ENCODE data around the gene ESPNL. TPM values are rescaled to one million over a fixed set of nuclear protein-coding genes. Genes with fewer than 3 reads are reported as not detected.

The ESPNL gene
- total RNA-seq, 4 donors from 2014 or later, result 0.13 to 0.29 TPM; not detected in 2

GRCh38 chr2:238157506-238158017, 57.4 kb downstream of the ESPNL start:
- intact Hi-C loops (cut with DNase I; ENCODE audit: low total_unique reads), result no loop called here
- TF ChIP-seq CTCF (IDR thresholded peaks at IDR 0.05), result no peak
- TF ChIP-seq POLR2A (IDR thresholded peaks at IDR 0.05), result no peak
- WGBS, 2 donors, result 72 to 75% methylated on average over 14 of the region's 14 CpGs
- no peak overlapping the region for H3K4me3 ChIP-seq (ENCODE audit: low read depth, poor library complexity, severe bottlenecking)
- no peak for DNase-seq (ENCODE audit: low spot score in 2 of 2)

GRCh38 chr2:238158018-238158508, 57.9 kb downstream of the ESPNL start:
- intact Hi-C loops (cut with DNase I; ENCODE audit: low total_unique reads), result no loop called here
- TF ChIP-seq CTCF (IDR thresholded peaks at IDR 0.05) (no peak), POLR2A (IDR thresholded peaks at IDR 0.05) (no peak)
- no peak overlapping the region for H3K4me3 ChIP-seq (ENCODE audit: low read depth, poor library complexity, severe bottlenecking)
- DNase-seq (ENCODE audit: low spot score in 2 of 2), result no peak
- WGBS, 2 donors, result 55 to 67% methylated on average over 18 to 21 of the region's 21 CpGs

- 8 to 13% methylated on average over 22 to 55 of the region's 61 CpGs for WGBS, 2 donors
- TF ChIP-seq POLR2A (IDR thresholded peaks at IDR 0.05), result no peak
- no peak for TF ChIP-seq CTCF (IDR thresholded peaks at IDR 0.05)
- no peak for DNase-seq (ENCODE audit: low spot score in 2 of 2)
- intact Hi-C loops (cut with DNase I; ENCODE audit: low total_unique reads), result no loop called here
- H3K4me3 ChIP-seq (ENCODE audit: low read depth, poor library complexity, severe bottlenecking), result no peak within 1 kb of the TSS
Observed at GRCh38 chr2:238158509-238159070, 58.5 kb downstream of the ESPNL start, which contains the start of gene ERFE. TSS of gene ERFE (plus strand) at chr2:238158970. CDS start at chr2:238159008, 38 bp downstream.

GRCh38 chr2:238159071-238159539, 59.0 kb downstream of the ESPNL start:
- H3K4me3 ChIP-seq (ENCODE audit: low read depth, poor library complexity, severe bottlenecking), result no peak overlapping the region
- DNase-seq (ENCODE audit: low spot score in 2 of 2), result no peak
- 5 to 7% methylated on average over 8 to 26 of the region's 52 CpGs for WGBS, 2 donors
- intact Hi-C loops (cut with DNase I; ENCODE audit: low total_unique reads), result no loop called here
- no peak for TF ChIP-seq CTCF (IDR thresholded peaks at IDR 0.05)
- no peak for TF ChIP-seq POLR2A (IDR thresholded peaks at IDR 0.05)

- intact Hi-C loops (cut with DNase I; ENCODE audit: low total_unique reads), result no loop called here
- H3K4me3 ChIP-seq (ENCODE audit: low read depth, poor library complexity, severe bottlenecking), result no peak overlapping the region
- TF ChIP-seq CTCF (IDR thresholded peaks at IDR 0.05) (no peak), POLR2A (IDR thresholded peaks at IDR 0.05) (no peak)
- DNase-seq (ENCODE audit: low spot score in 2 of 2), result no peak
- 71 to 72% methylated on average over 9 of the region's 10 CpGs for WGBS, 2 donors
Observed at GRCh38 chr2:238159661-238160205, 59.6 kb downstream of the ESPNL start.

All from lower leg skin (tissue), 4 donors.